Fibroblast of skin of back (primary cell): ENCODE results near the gene YIPF6.
"Not testable (repeated sequence)": the region's sequence is repeated elsewhere in the genome, so short reads cannot be mapped to it uniquely, and the experiment has no call there.

Experiments
- DNase-seq: peaks from one replicate; pipeline ENCODE4 v3.0.0-alpha.2; 2013

Gene YIPF6

GRCh38 chrX:68508799-68509198, 9.9 kb downstream of the YIPF6 start:
- no peak for DNase-seq

GRCh38 chrX:68511255-68511654, 12.4 kb downstream of the YIPF6 start:
- peak; percentile 30 for DNase-seq

DNA sequence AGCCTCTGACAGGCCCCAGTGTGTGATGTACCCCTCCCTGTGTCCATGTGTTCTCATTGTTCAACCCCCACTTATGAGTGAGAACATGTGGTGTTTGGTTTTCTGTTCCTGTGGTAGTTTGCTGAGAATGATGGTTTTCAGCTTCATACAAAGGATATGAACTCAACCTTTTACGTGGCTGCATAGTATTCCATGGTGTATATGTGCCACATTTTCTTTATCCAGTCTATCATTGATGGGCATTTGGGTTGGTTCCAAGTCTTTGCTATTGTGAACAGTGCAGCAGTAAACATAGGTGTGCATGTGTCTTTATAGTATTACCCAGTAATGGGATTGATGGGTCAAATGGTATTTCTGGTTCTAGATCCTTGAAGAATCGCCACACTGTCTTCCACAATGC, 25.8 kb downstream of the YIPF6 start:
- DNase-seq, result not testable (repeated sequence)

DNA sequence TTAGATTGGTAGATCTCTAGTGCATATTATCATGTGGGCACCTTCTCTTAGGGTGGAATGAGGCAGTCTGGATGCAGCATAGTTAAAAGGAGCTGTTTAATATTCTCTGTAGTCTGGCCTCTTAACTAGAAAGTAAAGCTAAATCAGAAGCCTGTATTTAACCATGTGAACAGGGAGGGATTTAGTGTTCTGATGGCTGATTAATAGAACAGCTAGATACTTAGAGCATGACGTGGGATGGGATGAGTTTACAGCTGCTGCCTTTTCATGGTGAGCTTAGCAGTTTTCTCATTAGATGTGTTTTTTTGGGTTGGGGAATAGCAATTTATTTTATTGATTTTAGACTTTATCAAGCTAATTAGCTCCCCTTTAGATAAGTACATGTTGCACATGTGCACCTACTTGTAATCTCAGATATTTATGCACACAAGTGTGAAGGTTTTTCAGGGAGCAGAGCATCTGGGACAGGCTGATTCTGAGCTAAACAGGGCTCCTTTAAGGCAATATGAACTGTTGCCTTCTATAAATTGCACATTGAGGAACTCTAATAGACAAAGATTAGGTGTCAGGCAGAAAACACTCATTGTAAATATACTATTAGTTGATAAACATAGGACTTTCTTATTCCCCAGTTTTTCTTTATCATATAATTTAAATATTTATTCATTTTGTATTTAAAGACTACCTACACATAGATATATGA, 34.1 kb downstream of the YIPF6 start:
- DNase-seq, result no peak

DNA sequence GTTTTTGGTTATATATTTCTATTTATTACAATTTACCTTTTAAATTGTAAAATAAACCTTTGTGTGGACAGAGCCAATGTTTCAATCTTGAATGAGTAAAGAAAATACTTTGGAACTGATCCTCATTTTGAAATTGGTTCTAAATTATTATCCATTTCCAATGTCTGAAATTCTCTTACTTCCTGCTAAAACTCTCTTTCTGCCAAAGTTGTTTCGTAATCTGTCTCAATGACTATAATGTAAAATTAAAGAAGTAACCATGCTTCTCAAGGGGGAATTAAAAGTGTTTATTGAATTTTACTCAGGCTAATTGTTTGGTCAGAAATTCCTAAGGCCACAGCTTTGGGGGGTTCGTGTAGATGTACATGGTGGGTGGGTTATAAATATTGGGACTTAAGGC, 34.8 kb downstream of the YIPF6 start:
- no peak for DNase-seq

GRCh38 chrX:68534691-68535090, 35.8 kb downstream of the YIPF6 start:
- no peak for DNase-seq

- DNase-seq, result no peak
Observed at GRCh38 chrX:68536429-68536828, 37.6 kb downstream of the YIPF6 start.

DNA sequence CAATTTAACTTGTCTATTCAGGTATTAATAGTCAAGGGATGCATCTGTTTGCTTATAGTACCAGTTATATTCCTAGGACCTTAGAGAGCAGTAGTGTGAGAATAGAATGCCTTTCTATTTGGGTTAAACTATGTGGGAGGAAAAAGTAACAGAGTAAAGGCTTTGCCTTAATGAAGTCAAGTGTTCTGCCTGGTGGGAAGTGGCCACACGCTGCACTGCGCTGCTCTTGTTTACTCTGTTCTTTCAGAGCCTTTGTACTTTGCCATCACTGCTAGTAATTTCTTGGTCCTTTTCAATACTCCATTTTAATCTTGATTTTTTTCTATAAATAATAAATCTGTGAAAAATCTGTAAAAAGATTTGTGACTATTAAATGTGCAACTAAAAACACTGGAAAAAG, 38.0 kb downstream of the YIPF6 start:
- no peak for DNase-seq

GRCh38 chrX:68550193-68550592, 51.3 kb downstream of the YIPF6 start:
- DNase-seq, result no peak

DNA sequence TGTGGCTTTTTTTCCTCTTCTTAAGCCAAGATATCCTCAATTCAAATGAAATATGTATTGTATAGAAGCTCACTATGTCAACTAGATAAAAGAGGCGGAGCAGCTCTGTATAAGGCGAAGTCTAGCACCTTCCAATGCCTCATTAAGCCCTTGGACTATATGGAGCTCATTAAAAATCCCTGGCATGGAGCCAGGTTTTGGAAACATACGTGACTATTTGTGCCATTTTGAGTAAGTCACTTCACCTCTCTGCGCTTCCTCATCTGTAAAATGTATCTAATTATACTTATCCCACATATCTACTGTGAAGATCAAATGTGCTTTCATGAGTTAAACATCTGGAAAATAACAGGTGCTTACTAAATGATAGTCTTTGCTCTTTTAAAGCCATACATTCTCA, 57.2 kb downstream of the YIPF6 start:
- no peak for DNase-seq

- DNase-seq, result not testable (repeated sequence)
Observed at GRCh38 chrX:68557126-68557525, 58.3 kb downstream of the YIPF6 start.

- not testable (repeated sequence) for DNase-seq
Observed at GRCh38 chrX:68559905-68560304, 61.1 kb downstream of the YIPF6 start.

GRCh38 chrX:68568136-68568535, 69.3 kb downstream of the YIPF6 start:
- no peak for DNase-seq

GRCh38 chrX:68570598-68570997, 71.7 kb downstream of the YIPF6 start:
- no peak for DNase-seq

GRCh38 chrX:68571292-68571609, 72.4 kb downstream of the YIPF6 start:
- no peak for DNase-seq

- DNase-seq, result peak; percentile 53
Observed at GRCh38 chrX:68571610-68572311, 72.9 kb downstream of the YIPF6 start.

DNA sequence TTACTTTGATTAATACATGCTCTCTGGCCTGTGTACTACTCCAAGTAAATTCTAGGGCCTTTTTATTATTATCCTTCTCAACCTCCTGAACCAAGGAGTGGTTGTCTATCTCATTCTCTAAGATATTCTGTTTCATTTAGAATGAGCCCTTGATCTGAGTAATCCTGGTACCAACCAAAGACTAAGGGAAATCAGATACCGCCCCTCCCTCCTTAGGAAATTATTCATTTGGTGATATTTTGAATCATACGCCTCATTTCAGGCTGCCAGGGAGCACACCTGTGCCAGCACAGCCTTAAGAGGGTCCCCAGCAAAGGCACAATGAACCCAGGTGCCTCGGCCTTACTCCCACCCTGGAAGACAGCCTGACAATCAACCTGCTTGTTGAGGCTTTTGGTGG, 75.4 kb downstream of the YIPF6 start:
- no peak for DNase-seq

GRCh38 chrX:68579810-68580209, 81.0 kb downstream of the YIPF6 start:
- DNase-seq, result no peak

DNA sequence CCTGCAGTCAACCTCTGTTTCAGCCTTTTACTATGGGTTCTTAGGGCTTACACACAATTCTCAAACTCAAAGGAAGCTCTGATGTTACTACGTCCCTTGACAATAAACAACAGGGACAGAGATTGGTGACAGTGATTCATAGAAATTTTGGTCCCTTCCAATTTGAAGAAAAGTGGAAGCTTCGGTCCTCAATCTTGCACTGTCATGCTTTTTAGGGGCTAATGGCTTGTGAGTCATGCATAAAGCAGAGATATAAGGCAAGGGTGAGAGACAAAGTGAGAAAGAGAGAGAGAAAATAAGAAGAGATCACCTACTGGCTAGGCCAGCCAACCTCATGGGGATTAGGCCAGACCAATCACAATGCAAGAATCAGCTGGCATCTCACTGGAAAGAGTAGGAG, 85.4 kb downstream of the YIPF6 start:
- no peak for DNase-seq
